SH-SY5Y (cell line): ENCODE data around the gene DCTD.

ENCODE experiments used
- GATA2 ChIP-seq: IDR thresholded peaks from 2 replicates; pipeline ENCODE4 v1.6.1; 2011; ENCODE audit warnings: mild to moderate bottlenecking, low read depth, low read length
- GATA3 ChIP-seq: IDR thresholded peaks from 2 replicates; pipeline ENCODE4 v1.6.1; 2011; ENCODE audit warnings: low read depth, mild to moderate bottlenecking, low read length, moderate library complexity

The DCTD gene

GRCh38 chr4:182907396-182907795 lies 9.8 kb downstream of the DCTD start:
- TF ChIP-seq GATA2 (no peak), GATA3 (no peak)

- TF ChIP-seq GATA3 (no peak), GATA2 (no peak)
These were observed 10.4 kb downstream of the DCTD start for GRCh38 chr4:182906786-182907185.

DNA sequence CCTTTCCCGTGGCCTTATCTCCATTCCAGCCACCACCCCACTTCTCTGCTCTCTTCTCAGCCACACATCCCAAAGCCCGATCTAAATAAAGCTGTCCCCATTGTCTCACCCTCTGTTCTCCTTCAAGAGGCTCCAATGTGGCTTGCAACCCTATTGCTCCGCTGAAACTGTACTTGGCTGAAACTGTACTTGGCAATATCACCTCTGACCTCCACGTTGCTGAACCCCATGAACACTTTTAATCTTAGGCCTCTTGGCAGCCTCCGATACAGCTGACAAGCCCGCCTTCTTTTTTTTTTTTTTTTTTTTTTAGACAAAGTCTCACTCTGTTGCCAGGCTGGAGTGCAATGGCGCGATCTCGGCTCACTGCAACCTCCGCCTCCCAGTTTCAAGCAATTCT lies 12.1 kb downstream of the DCTD start:
- no peak for TF ChIP-seq GATA2
- TF ChIP-seq GATA3 = no peak

DNA sequence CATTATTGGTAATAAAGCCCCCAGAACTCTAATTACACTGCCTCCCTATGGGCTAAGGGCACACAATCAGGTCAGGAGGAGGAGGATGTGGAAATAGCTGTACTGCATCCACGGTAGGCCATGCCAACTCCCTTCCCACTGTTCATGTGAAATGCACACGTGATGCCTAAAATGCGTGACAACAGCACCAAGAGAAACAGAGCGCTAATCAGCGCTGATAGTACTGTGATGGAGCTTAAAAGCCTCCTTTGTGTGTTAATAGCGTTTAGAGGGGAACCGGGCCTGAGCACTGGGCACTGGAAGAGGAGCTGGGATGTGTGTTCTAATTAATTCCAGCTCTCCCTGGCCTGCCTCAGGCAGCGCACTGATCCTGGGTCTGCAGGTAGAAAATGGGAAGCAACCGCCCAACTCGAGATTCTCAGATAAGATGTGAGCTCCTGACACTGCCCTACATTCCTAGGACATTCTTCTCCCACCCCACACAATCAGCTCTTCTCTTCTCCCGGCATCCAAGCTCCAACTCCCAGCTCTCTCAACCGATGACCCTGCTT lies 12.9 kb downstream of the DCTD start:
- TF ChIP-seq GATA3 (peak; percentile 87), GATA2 (peak; percentile 96)

- TF ChIP-seq GATA2 = no peak
- TF ChIP-seq GATA3 = no peak
These were observed 14.2 kb downstream of the DCTD start for GRCh38 chr4:182903013-182903412.

DNA sequence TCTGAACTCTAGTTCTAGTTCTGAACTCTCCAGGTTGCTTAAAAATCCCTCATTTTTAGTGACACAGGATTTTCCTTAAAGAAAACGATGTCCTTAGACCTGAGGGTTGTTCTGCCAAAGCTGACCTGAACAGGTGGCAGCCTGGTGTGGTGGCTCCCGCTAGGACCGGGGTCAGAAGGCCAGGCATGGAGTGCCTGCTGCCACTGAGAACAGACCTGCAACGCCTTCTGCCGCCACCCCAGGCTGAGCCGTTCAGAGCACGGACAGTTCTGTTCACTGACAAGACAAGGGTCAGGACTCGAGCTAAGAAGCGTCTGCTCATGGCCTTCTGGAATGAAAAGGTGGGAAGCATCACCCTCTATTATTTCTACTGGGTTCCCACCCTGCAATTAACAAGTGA lies 15.8 kb downstream of the DCTD start:
- TF ChIP-seq GATA3 (no peak), GATA2 (no peak)

DNA sequence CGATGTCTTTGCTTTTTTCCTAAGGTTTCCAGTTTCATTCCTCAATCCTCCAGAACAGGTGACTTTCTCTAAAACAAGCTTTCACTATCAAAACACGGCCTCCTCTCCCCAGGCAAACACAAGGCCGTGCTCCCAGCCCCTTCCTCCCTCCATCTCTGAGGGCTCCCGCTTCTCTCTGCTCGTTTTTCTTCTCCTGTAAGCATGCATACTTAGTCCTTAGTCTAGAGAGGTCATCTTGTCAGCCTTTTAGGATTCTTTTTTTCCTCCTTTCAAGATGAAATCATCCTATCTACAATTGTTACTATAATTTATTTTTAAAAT lies 18.7 kb downstream of the DCTD start:
- TF ChIP-seq GATA2 (no peak), GATA3 (no peak)

DNA sequence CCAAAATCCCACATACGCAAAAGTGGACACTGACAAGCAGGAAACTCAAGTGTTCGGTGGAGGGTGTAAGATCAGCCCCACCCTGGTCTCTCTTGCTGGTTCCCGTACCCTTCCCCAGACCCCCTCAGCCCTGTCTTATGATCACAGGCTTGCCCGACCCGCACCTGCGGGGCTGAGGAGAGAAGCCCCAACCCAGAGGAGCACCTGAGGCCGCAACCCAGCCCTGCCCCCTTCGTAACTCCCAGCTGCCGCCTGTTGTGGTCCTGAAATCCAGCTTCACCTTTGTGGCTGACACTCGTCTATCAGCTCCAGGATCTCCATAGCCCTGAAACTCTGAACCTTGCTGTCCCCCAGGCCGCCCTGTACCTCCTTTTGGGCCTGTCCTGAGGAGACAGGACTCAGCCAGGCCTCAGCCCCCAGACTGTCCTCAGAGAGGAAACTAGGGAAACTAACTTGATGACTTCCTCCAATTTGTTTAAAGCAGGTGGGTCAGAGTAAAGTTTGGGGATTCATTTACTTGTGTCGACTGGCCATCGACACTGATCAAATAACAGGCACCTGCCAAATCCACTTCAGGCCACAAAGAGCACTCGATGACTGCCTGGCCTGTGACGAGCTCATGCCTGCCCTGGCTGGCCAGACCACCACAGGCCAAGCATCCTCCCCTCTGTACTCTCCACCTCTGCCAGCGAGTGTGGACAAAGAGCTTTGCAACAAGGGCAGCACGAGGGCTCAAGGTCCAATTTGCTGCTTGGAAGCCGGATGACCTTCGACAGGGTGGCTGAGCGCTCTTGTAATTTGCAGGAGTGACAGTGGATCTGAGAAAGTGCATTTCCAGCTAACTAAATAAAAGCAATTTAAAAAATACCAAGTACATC lies 19.3 kb downstream of the DCTD start:
- TF ChIP-seq GATA3 = no peak
- TF ChIP-seq GATA2 = no peak

- TF ChIP-seq GATA3 (no peak), GATA2 (no peak)
These were observed 20.8 kb downstream of the DCTD start for GRCh38 chr4:182896421-182896820.

GRCh38 chr4:182895791-182896292 lies 21.3 kb downstream of the DCTD start:
- TF ChIP-seq GATA2 (no peak), GATA3 (no peak)

DNA sequence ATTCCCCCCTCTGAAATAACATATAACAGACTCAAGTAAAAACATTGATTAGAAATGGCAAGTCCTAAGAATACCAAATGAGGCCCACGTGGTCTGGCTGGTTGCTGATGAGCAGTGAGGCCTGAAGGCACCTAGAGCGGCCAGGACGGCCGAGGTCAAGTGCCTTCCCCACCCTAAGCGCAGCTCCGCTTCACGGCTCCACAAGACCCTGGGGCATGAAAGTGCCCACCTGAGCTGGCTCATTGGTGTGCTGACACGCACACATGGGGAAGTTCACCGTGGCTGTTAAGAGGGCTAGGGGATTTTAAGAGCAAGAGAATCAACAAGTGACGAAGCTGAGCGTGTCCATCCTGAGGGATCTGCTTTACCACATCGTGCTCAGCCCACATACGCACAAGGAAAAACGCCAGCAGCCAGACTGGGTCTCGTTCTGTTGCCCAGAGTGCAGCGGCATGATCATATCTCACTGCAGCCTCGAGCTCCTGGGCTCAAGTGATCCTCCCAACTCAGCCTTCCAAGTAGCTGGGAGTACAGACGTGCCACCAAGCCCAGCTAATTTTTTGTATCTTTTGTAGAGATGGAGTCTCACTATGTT lies 22.4 kb downstream of the DCTD start:
- TF ChIP-seq GATA3 (no peak), GATA2 (no peak)

- TF ChIP-seq GATA2 (no peak), GATA3 (no peak)
These were observed 23.6 kb downstream of the DCTD start for GRCh38 chr4:182893474-182894080.

DNA sequence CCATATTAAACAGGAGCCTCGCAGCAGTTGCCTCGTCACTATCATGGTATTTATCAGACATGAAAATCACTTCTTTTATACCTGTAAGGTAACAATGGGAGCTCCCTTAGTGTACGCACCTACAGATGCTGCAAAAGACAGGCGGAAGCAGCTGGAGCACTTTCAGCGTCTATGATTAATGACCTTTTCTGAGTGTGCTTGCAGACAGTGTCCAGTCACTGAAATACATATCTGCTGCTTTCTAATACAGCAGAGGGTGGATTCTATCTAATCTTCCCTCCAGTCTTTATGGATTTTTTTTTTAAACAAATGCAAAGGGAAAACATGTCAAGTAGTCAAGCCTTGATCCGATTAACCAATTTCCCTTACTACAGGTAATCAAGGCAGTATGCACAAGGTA lies 24.1 kb downstream of the DCTD start:
- TF ChIP-seq GATA3 (no peak), GATA2 (no peak)

GRCh38 chr4:182890202-182890601 lies 27.0 kb downstream of the DCTD start:
- TF ChIP-seq GATA2 = no peak
- TF ChIP-seq GATA3 = no peak

- TF ChIP-seq GATA3 = no peak
These were observed 28.3 kb downstream of the DCTD start for GRCh38 chr4:182888891-182889290.

DNA sequence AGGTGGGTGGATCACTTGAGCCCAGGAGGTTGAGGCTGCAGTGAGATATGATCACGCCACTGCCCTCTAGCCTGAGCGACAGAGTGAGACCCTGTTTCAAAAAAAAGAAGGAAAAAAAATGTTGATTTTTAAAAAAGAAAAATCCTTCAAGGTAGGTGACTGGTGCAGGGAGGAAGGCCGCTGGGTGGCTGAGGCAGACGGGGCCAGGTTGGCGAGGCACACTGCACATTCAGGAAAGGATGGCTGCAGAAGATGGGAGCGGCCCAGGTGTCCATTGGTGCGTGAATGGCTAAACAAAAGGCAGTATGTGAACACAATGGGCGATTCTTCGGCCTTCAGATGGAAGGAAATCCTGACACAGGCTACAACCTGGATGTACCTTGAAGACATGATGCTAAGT lies 30.4 kb downstream of the DCTD start:
- TF ChIP-seq GATA3 (no peak), GATA2 (no peak)

DNA sequence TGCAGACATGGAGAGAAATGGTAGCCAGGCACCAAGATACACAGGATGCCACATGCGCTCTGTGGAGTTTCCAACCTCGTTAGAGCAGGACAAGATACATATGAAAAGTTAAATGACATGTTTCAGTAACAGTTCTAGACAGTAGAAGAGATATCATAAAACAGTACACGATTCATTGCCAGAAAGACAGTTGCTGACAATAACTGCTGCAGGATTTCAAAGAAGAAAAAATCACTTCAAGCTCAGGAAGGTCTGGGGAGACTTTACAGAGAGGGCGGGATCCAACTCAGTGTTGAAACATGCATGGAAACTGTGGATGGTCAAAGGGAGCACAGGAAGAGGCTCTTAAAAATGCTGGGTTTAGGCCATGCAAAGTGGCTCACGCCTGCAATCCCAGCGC lies 31.0 kb downstream of the DCTD start:
- TF ChIP-seq GATA2 (no peak), GATA3 (no peak)
